Stimulated activated naive CD8-positive, alpha-beta T cell treated with anti-CD3 and anti-CD28 coated beads, Interleukin-15, amount 100 ng/mL, for 72 hours (primary cell): ENCODE data around the gene LAMA3.

Source experiments
- ATAC-seq: fragments of 150-1000 bp; cut with Tn5 transposase; 2 replicates; pipeline ENCODE4 v1.10.0; 2021; ENCODE audit warnings: mild to moderate bottlenecking, moderate library complexity
- DNase-seq, 2 donors: peaks; one replicate each; pipeline ENCODE4 v3.0.0; 2021 to 2022
- H3K27ac Mint-ChIP-seq, 2 donors: one replicate each; pipeline ENCODE4 v1.8.0; 2022; ENCODE audit warnings: mild to moderate bottlenecking in 2 of 2, mixed read lengths in 2 of 2, moderate library complexity in 2 of 2
- H3K27me3 Mint-ChIP-seq: one replicate; pipeline ENCODE4 v1.8.0; 2022; ENCODE audit warnings: mixed read lengths
- H3K4me1 Mint-ChIP-seq: one replicate; pipeline ENCODE4 v1.8.0; 2022; ENCODE audit warnings: mild to moderate bottlenecking, mixed read lengths
- H3K4me3 Mint-ChIP-seq, 2 donors: one replicate each; pipeline ENCODE4 v1.8.0; 2022; ENCODE audit warnings: mild to moderate bottlenecking in 2 of 2, mixed read lengths in 2 of 2, moderate library complexity in 1 of 2
- H3K9me3 Mint-ChIP-seq, 2 donors: one replicate each; pipeline ENCODE4 v1.8.0; 2022; ENCODE audit warnings: mixed read lengths in 2 of 2

LAMA3 gene

GRCh38 chr18:23661735-23662308, 27.4 kb upstream of the LAMA3 start:
- Mint-ChIP-seq H3K27ac (peak overlapping the region in 1 of 2 donors; percentile 9), H3K4me1 (peaks cover 19% of the 10 kb centered on the region), H3K9me3 (no peaks in the 10 kb centered on the region), H3K4me3 (peak overlapping the region; percentile 67 to 77), H3K27me3 (peaks cover 44% of the 10 kb centered on the region)
- ATAC-seq = peak; percentile 15
- DNase-seq = no peak

- Mint-ChIP-seq H3K4me3 (peak within 1 kb of the TSS; percentile 77 to 94), H3K27me3 (peaks cover 44% of the 10 kb centered on the region), H3K27ac (peak within 1 kb of the TSS in 1 of 2 donors; percentile 9), H3K4me1 (peaks cover 19% of the 10 kb centered on the region), H3K9me3 (no peaks in the 10 kb centered on the region)
- peak; percentile 39 to 59 for DNase-seq
- ATAC-seq = peak; percentile 88
These were observed 26.7 kb upstream of the LAMA3 start, which contains the start of gene ANKRD29 for GRCh38 chr18:23662309-23663263. ANKRD29 (minus strand) TSS chr18:23662911; CDS start chr18:23662730, 181 bp downstream.

- ATAC-seq = no peak
- Mint-ChIP-seq H3K27me3 (peaks cover 36% of the 10 kb centered on the region), H3K4me3 (no peak overlapping the region), H3K27ac (no peak overlapping the region), H3K9me3 (no peaks in the 10 kb centered on the region), H3K4me1 (peaks cover 19% of the 10 kb centered on the region)
- DNase-seq = no peak
These were observed 24.6 kb upstream of the LAMA3 start for GRCh38 chr18:23664674-23665073.

GRCh38 chr18:23667114-23667513, 22.1 kb upstream of the LAMA3 start:
- H3K27ac Mint-ChIP-seq = no peak overlapping the region
- ATAC-seq (no peak), DNase-seq (no peak)
- no peaks in the 10 kb centered on the region for H3K9me3 Mint-ChIP-seq
- peaks cover 15% of the 10 kb centered on the region for H3K27me3 Mint-ChIP-seq
- H3K4me1 Mint-ChIP-seq = peaks cover 12% of the 10 kb centered on the region
- no peak overlapping the region for H3K4me3 Mint-ChIP-seq

GRCh38 chr18:23668731-23669130, 20.5 kb upstream of the LAMA3 start:
- Mint-ChIP-seq H3K27me3 (no peaks in the 10 kb centered on the region), H3K4me1 (peaks cover 5% of the 10 kb centered on the region), H3K4me3 (no peak overlapping the region), H3K9me3 (no peaks in the 10 kb centered on the region), H3K27ac (no peak overlapping the region)
- ATAC-seq (no peak), DNase-seq (no peak)

GRCh38 chr18:23669202-23669766, 20.0 kb upstream of the LAMA3 start:
- no peak overlapping the region for H3K4me3 Mint-ChIP-seq
- DNase-seq (no peak), ATAC-seq (no peak)
- H3K4me1 Mint-ChIP-seq = peaks cover 5% of the 10 kb centered on the region
- no peak overlapping the region for H3K27ac Mint-ChIP-seq
- no peaks in the 10 kb centered on the region for H3K27me3 Mint-ChIP-seq
- H3K9me3 Mint-ChIP-seq = no peaks in the 10 kb centered on the region

- ATAC-seq = no peak
- DNase-seq = no peak
- Mint-ChIP-seq H3K4me3 (no peak overlapping the region), H3K9me3 (no peaks in the 10 kb centered on the region), H3K27me3 (no peaks in the 10 kb centered on the region), H3K27ac (no peak overlapping the region), H3K4me1 (peaks cover 5% of the 10 kb centered on the region)
These were observed 19.3 kb upstream of the LAMA3 start for GRCh38 chr18:23669804-23670405.

- Mint-ChIP-seq H3K27me3 (no peaks in the 10 kb centered on the region), H3K4me3 (no peak overlapping the region), H3K4me1 (peaks cover 5% of the 10 kb centered on the region), H3K27ac (no peak overlapping the region), H3K9me3 (no peaks in the 10 kb centered on the region)
- no peak for DNase-seq
- no peak for ATAC-seq
These were observed 17.7 kb upstream of the LAMA3 start for GRCh38 chr18:23671564-23671963.

GRCh38 chr18:23673725-23674124, 15.5 kb upstream of the LAMA3 start:
- ATAC-seq = peak; percentile 55
- H3K4me1 Mint-ChIP-seq = peaks cover 5% of the 10 kb centered on the region

GRCh38 chr18:23675236-23675635, 14.0 kb upstream of the LAMA3 start:
- peaks cover 5% of the 10 kb centered on the region for H3K4me1 Mint-ChIP-seq
- ATAC-seq = no peak
- H3K27me3 Mint-ChIP-seq = peaks cover 7% of the 10 kb centered on the region
- DNase-seq = no peak
- no peak overlapping the region for H3K4me3 Mint-ChIP-seq
- H3K9me3 Mint-ChIP-seq = peaks cover 0 to 7% of the 10 kb centered on the region in 2 donors
- H3K27ac Mint-ChIP-seq = no peak overlapping the region

More at GRCh38 chr18:23673725-23674124, 15.5 kb upstream of the LAMA3 start:
- Mint-ChIP-seq H3K4me3 (no peak overlapping the region), H3K27me3 (no peaks in the 10 kb centered on the region), H3K9me3 (no peaks in the 10 kb centered on the region), H3K27ac (no peak overlapping the region)
- no peak for DNase-seq

- ATAC-seq = no peak
- Mint-ChIP-seq H3K9me3 (peaks cover 0 to 7% of the 10 kb centered on the region in 2 donors), H3K27ac (no peak overlapping the region), H3K4me3 (no peak overlapping the region), H3K27me3 (peaks cover 7% of the 10 kb centered on the region), H3K4me1 (peaks cover 5% of the 10 kb centered on the region)
- DNase-seq = no peak
These were observed 13.4 kb upstream of the LAMA3 start for GRCh38 chr18:23675896-23676295.

- no peak overlapping the region for H3K4me3 Mint-ChIP-seq
- DNase-seq (no peak), ATAC-seq (no peak)
- H3K27ac Mint-ChIP-seq = no peak overlapping the region
- no peaks in the 10 kb centered on the region for H3K4me1 Mint-ChIP-seq
- H3K27me3 Mint-ChIP-seq = peaks cover 27% of the 10 kb centered on the region
- H3K9me3 Mint-ChIP-seq = peaks cover 0 to 7% of the 10 kb centered on the region in 2 donors
These were observed 7.2 kb upstream of the LAMA3 start for GRCh38 chr18:23682045-23682444.

- no peak overlapping the region for H3K4me3 Mint-ChIP-seq
- no peak for DNase-seq
- ATAC-seq = no peak
- H3K27me3 Mint-ChIP-seq = peaks cover 32% of the 10 kb centered on the region
- H3K4me1 Mint-ChIP-seq = no peaks in the 10 kb centered on the region
- no peak overlapping the region for H3K27ac Mint-ChIP-seq
- peaks cover 0 to 7% of the 10 kb centered on the region in 2 donors for H3K9me3 Mint-ChIP-seq
These were observed 6.8 kb upstream of the LAMA3 start for GRCh38 chr18:23682472-23682871.

GRCh38 chr18:23683155-23683554, 6.1 kb upstream of the LAMA3 start:
- no peak for ATAC-seq
- no peak overlapping the region for H3K4me3 Mint-ChIP-seq
- H3K27ac Mint-ChIP-seq = no peak overlapping the region
- peaks cover 39% of the 10 kb centered on the region for H3K27me3 Mint-ChIP-seq
- DNase-seq = no peak
- H3K4me1 Mint-ChIP-seq = no peaks in the 10 kb centered on the region
- peaks cover 0 to 7% of the 10 kb centered on the region in 2 donors for H3K9me3 Mint-ChIP-seq

- Mint-ChIP-seq H3K4me3 (no peak overlapping the region), H3K27ac (no peak overlapping the region), H3K9me3 (peaks cover 0 to 7% of the 10 kb centered on the region in 2 donors), H3K4me1 (peaks cover under 1% of the 10 kb centered on the region), H3K27me3 (peaks cover 44% of the 10 kb centered on the region)
- ATAC-seq (no peak), DNase-seq (no peak)
These were observed 5.6 kb upstream of the LAMA3 start for GRCh38 chr18:23683671-23684070.
